ENCODE measurements around the gene FDX2. TPM values are rescaled to one million over a fixed set of nuclear protein-coding genes. Genes with fewer than 3 reads are reported as not detected.

Gene FDX2
- total and polyA plus RNA-seq, 2 of the 13 experiments (the other 11 are each of a cell fraction or from before 2014, with no cell fraction given) = 21.0 to 24.7 TPM

- TF ChIP-seq HOMEZ (CRISPR knock-in tag; IDR thresholded peaks at IDR 0.05; ENCODE audit: low read depth) = no peak
- no peak for TF ChIP-seq ZBTB7B (CRISPR knock-in tag; IDR thresholded peaks at IDR 0.05)
- TF ChIP-seq PRDM4 (CRISPR knock-in tag; IDR thresholded peaks at IDR 0.05; ENCODE audit: borderline replicate concordance) = no peak
- no peak for TF ChIP-seq NAIF1 (CRISPR knock-in tag; IDR thresholded peaks at IDR 0.05; ENCODE audit: borderline replicate concordance)
- no peak for TF ChIP-seq ZBTB44 (CRISPR knock-in tag; IDR thresholded peaks at IDR 0.05)
- TF ChIP-seq KLF9 (CRISPR knock-in tag; IDR thresholded peaks at IDR 0.05; ENCODE audit: low read depth) = no peak
- TF ChIP-seq ZSCAN31 (CRISPR knock-in tag; IDR thresholded peaks at IDR 0.05; ENCODE audit: low read depth) = 0 out of 2 replicates have a peak, but pooled peaks have one; percentile 41
- TF ChIP-seq CBX2 (IDR thresholded peaks at IDR 0.05; ENCODE audit: low read depth, low read length) = no peak
- no peak for TF ChIP-seq CBX2 (CRISPR knock-in tag; IDR thresholded peaks at IDR 0.05; ENCODE audit: low read depth)
- no peak for TF ChIP-seq ZNF609 (CRISPR knock-in tag; IDR thresholded peaks at IDR 0.05; ENCODE audit: borderline replicate concordance)
- no peak for TF ChIP-seq ZNF670 (CRISPR knock-in tag; IDR thresholded peaks at IDR 0.05; ENCODE audit: borderline replicate concordance)
- no peak for TF ChIP-seq ZZZ3 (CRISPR knock-in tag; IDR thresholded peaks at IDR 0.05; ENCODE audit: borderline replicate concordance)
- peak; percentile 91 for TF ChIP-seq ZNF687 (CRISPR knock-in tag; IDR thresholded peaks at IDR 0.05)
These were observed at the start of gene FDX2 (continued) for GRCh38 chr19:10315335-10316214.
